NK-92 (cell line): ENCODE data around the gene ACOXL.
A peak's percentile ranks its signal among the peaks of the same experiment; 100 is the strongest.

ENCODE experiments used
- DNase-seq: peaks from one replicate; lab custom pipeline; 2025; ENCODE audit not compliant: unreplicated experiment; lab: John Stamatoyannopoulos, UW

ACOXL gene

GRCh38 chr2:111099402-111099801 is 367.0 kb downstream of the ACOXL start:
- no peak for DNase-seq

- no peak for DNase-seq
These were observed 367.9 kb downstream of the ACOXL start for GRCh38 chr2:111100087-111100764.

- DNase-seq = no peak
These were observed 368.4 kb downstream of the ACOXL start for GRCh38 chr2:111100765-111101162.

- no peak for DNase-seq
These were observed 369.2 kb downstream of the ACOXL start for GRCh38 chr2:111101592-111101991.

- DNase-seq = no peak
These were observed 369.8 kb downstream of the ACOXL start for GRCh38 chr2:111102216-111102615.

GRCh38 chr2:111105926-111106325 is 373.6 kb downstream of the ACOXL start:
- no peak for DNase-seq

- no peak for DNase-seq
These were observed 374.3 kb downstream of the ACOXL start for GRCh38 chr2:111106706-111107105.

- no peak for DNase-seq
These were observed 376.4 kb downstream of the ACOXL start for GRCh38 chr2:111108745-111109271.

- DNase-seq = no peak
These were observed 378.9 kb downstream of the ACOXL start for GRCh38 chr2:111111101-111111755.

GRCh38 chr2:111113838-111114237 is 381.5 kb downstream of the ACOXL start:
- no peak for DNase-seq

GRCh38 chr2:111116011-111116746 is 383.8 kb downstream of the ACOXL start:
- DNase-seq = no peak

GRCh38 chr2:111116843-111117597 is 384.6 kb downstream of the ACOXL start:
- no peak for DNase-seq

- DNase-seq = no peak
These were observed 385.5 kb downstream of the ACOXL start for GRCh38 chr2:111117598-111118480.

GRCh38 chr2:111118481-111118980 is 386.2 kb downstream of the ACOXL start:
- no peak for DNase-seq

GRCh38 chr2:111118981-111119821 is 386.8 kb downstream of the ACOXL start:
- DNase-seq = no peak

GRCh38 chr2:111119822-111120252 is 387.5 kb downstream of the ACOXL start:
- DNase-seq = no peak

GRCh38 chr2:111120253-111121027 is 388.1 kb downstream of the ACOXL start, which contains the start of gene BCL2L11:
TSS of gene BCL2L11 (plus strand) at chr2:111120914. CDS start at chr2:111123746, 2,832 bp downstream.
- DNase-seq = peak; percentile 18
